Measurements from ENCODE around the gene TP63. TPM values are rescaled to one million over a fixed set of nuclear protein-coding genes. Genes with fewer than 3 reads are reported as not detected.

TP63 gene
- total RNA-seq, 1 donor from 2014 or later = 0.13 TPM

GRCh38 chr3:189698811-189699210, 67.6 kb downstream of the TP63 start:
- Histone ChIP-seq H3K4me3 (ENCODE audit: low read depth, low read length) (no peak overlapping the region), H3K36me3 (ENCODE audit: control insufficient read depth, insufficient read depth, low read length) (no peaks in the 10 kb centered on the region), H3K27me3 (ENCODE audit: control insufficient read depth, insufficient read depth, low read length) (no peaks in the 10 kb centered on the region)
- TF ChIP-seq CTCF (IDR thresholded peaks at IDR 0.05; ENCODE audit: insufficient read depth, low read length, poor library complexity, severe bottlenecking) = no peak
- DNase-seq (ENCODE audit: low read depth) = no peak

- H3K27me3 ChIP-seq (ENCODE audit: control insufficient read depth, insufficient read depth, low read length) = no peaks in the 10 kb centered on the region
- H3K4me3 ChIP-seq (ENCODE audit: low read depth, low read length) = no peak overlapping the region
- H3K36me3 ChIP-seq (ENCODE audit: control insufficient read depth, insufficient read depth, low read length) = no peaks in the 10 kb centered on the region
- TF ChIP-seq CTCF (IDR thresholded peaks at IDR 0.05; ENCODE audit: insufficient read depth, low read length, poor library complexity, severe bottlenecking) = no peak
- DNase-seq (ENCODE audit: low read depth) = no peak
Observed at GRCh38 chr3:189699885-189700284, 68.7 kb downstream of the TP63 start.

- no peaks in the 10 kb centered on the region for H3K36me3 ChIP-seq (ENCODE audit: control insufficient read depth, insufficient read depth, low read length)
- no peak for TF ChIP-seq CTCF (IDR thresholded peaks at IDR 0.05; ENCODE audit: insufficient read depth, low read length, poor library complexity, severe bottlenecking)
- DNase-seq (ENCODE audit: low read depth) = no peak
- H3K4me3 ChIP-seq (ENCODE audit: low read depth, low read length) = no peak overlapping the region
- H3K27me3 ChIP-seq (ENCODE audit: control insufficient read depth, insufficient read depth, low read length) = no peaks in the 10 kb centered on the region
Observed at GRCh38 chr3:189702066-189702646, 71.0 kb downstream of the TP63 start.

- Histone ChIP-seq H3K4me3 (ENCODE audit: low read depth, low read length) (no peak overlapping the region), H3K36me3 (ENCODE audit: control insufficient read depth, insufficient read depth, low read length) (no peaks in the 10 kb centered on the region), H3K27me3 (ENCODE audit: control insufficient read depth, insufficient read depth, low read length) (no peaks in the 10 kb centered on the region)
- DNase-seq (ENCODE audit: low read depth) = no peak
- no peak for TF ChIP-seq CTCF (IDR thresholded peaks at IDR 0.05; ENCODE audit: insufficient read depth, low read length, poor library complexity, severe bottlenecking)
Observed at GRCh38 chr3:189703865-189704264, 72.7 kb downstream of the TP63 start.

- no peak overlapping the region for H3K4me3 ChIP-seq (ENCODE audit: low read depth, low read length)
- no peak for TF ChIP-seq CTCF (IDR thresholded peaks at IDR 0.05; ENCODE audit: insufficient read depth, low read length, poor library complexity, severe bottlenecking)
Observed at GRCh38 chr3:189708375-189708774, 77.2 kb downstream of the TP63 start.

More at GRCh38 chr3:189708375-189708774, 77.2 kb downstream of the TP63 start:
- DNase-seq (ENCODE audit: low read depth) = no peak
- Histone ChIP-seq H3K27me3 (ENCODE audit: control insufficient read depth, insufficient read depth, low read length) (no peaks in the 10 kb centered on the region), H3K36me3 (ENCODE audit: control insufficient read depth, insufficient read depth, low read length) (no peaks in the 10 kb centered on the region)

All from kidney epithelial cell (primary cell).